GM18526 (cell line): Measurements from ENCODE around the gene NEU4.

Experiments
- POLR2A ChIP-seq: IDR thresholded peaks from 3 replicates; pipeline ENCODE4 v1.6.1; 2011; ENCODE audit not compliant: insufficient read length; ENCODE audit errors: extremely low read depth

NEU4 gene

GRCh38 chr2:241795021-241795999, 13.7 kb upstream of the NEU4 start:
- no peak for TF ChIP-seq POLR2A

- no peak for TF ChIP-seq POLR2A
Measured at GRCh38 chr2:241796209-241796608, 12.8 kb upstream of the NEU4 start.

GRCh38 chr2:241796610-241797138, 12.3 kb upstream of the NEU4 start:
- TF ChIP-seq POLR2A: no peak

- TF ChIP-seq POLR2A: no peak
Measured at GRCh38 chr2:241797441-241798080, 11.4 kb upstream of the NEU4 start.

GRCh38 chr2:241798081-241798630, 10.8 kb upstream of the NEU4 start:
- no peak for TF ChIP-seq POLR2A

- TF ChIP-seq POLR2A: no peak
Measured at GRCh38 chr2:241798631-241799521, 10.1 kb upstream of the NEU4 start.

- no peak for TF ChIP-seq POLR2A
Measured at GRCh38 chr2:241799522-241800197, 9.3 kb upstream of the NEU4 start.

- no peak for TF ChIP-seq POLR2A
Measured at GRCh38 chr2:241801611-241802420, 7.2 kb upstream of the NEU4 start.

GRCh38 chr2:241802421-241803318, 6.3 kb upstream of the NEU4 start:
- no peak for TF ChIP-seq POLR2A

GRCh38 chr2:241803387-241804325, 5.3 kb upstream of the NEU4 start:
- TF ChIP-seq POLR2A: no peak
